Nephron (organoid): Measurements from ENCODE around the gene DOCK10.

Experiments used
- H3K27ac Mint-ChIP-seq, 3 experiments: 2 replicates each; pipeline ENCODE4 v1.8.0; 2020; ENCODE audit warnings: mixed read lengths in 3 of 3, mild to moderate bottlenecking in 2 of 3, moderate library complexity in 1 of 3
- H3K27me3 Mint-ChIP-seq: 2 replicates; pipeline ENCODE4 v1.8.0; 2021; ENCODE audit warnings: low read depth, mild to moderate bottlenecking, moderate library complexity, mixed read lengths
- H3K36me3 Mint-ChIP-seq: 2 replicates; pipeline ENCODE4 v1.8.0; 2020; ENCODE audit warnings: low read depth, mixed read lengths
- H3K4me1 Mint-ChIP-seq: 2 replicates; pipeline ENCODE4 v1.8.0; 2020; ENCODE audit warnings: mixed read lengths
- H3K4me3 Mint-ChIP-seq, 3 experiments: 2 replicates each; pipeline ENCODE4 v1.8.0; 2020; ENCODE audit warnings: mild to moderate bottlenecking in 3 of 3, mixed read lengths in 3 of 3, moderate library complexity in 2 of 3
- H3K9me3 Mint-ChIP-seq: 2 replicates; pipeline ENCODE4 v1.8.0; 2020; ENCODE audit warnings: mixed read lengths
- CTCF ChIP-seq, 3 experiments: fragments of 200-600 bp; sonication (generic); IDR thresholded peaks; one replicate each; pipeline ENCODE4 v1.5.0; 2021; ENCODE audit warnings: antibody characterized with exemption in 3 of 3; ENCODE audit not compliant: unreplicated experiment in 3 of 3

Gene DOCK10

GRCh38 chr2:224882291-224883171, 159.7 kb downstream of the DOCK10 start:
- H3K27ac Mint-ChIP-seq, result peak overlapping the region in 2 of 3 experiments; percentile 54 to 69
- H3K27me3 Mint-ChIP-seq, result no peaks in the 10 kb centered on the region
- H3K9me3 Mint-ChIP-seq, result no peaks in the 10 kb centered on the region
- H3K36me3 Mint-ChIP-seq, result no peaks in the 10 kb centered on the region
- TF ChIP-seq CTCF (IDR thresholded peaks at IDR 0.05; ENCODE audit: unreplicated experiment in 3 of 3), result no peak
- H3K4me1 Mint-ChIP-seq, result peaks cover 12% of the 10 kb centered on the region
- H3K4me3 Mint-ChIP-seq, result no peak overlapping the region

GRCh38 chr2:224881846-224882245, 160.4 kb downstream of the DOCK10 start:
- Mint-ChIP-seq H3K27ac (peak overlapping the region in 2 of 3 experiments; percentile 10 to 69), H3K27me3 (no peaks in the 10 kb centered on the region), H3K4me3 (no peak overlapping the region), H3K36me3 (no peaks in the 10 kb centered on the region), H3K4me1 (peaks cover 12% of the 10 kb centered on the region), H3K9me3 (no peaks in the 10 kb centered on the region)
- no peak for TF ChIP-seq CTCF (IDR thresholded peaks at IDR 0.05; ENCODE audit: unreplicated experiment in 3 of 3)

- Mint-ChIP-seq H3K27ac (peak overlapping the region in 1 of 3 experiments; percentile 0), H3K9me3 (no peaks in the 10 kb centered on the region), H3K36me3 (peaks cover 2% of the 10 kb centered on the region), H3K27me3 (no peaks in the 10 kb centered on the region), H3K4me1 (no peaks in the 10 kb centered on the region), H3K4me3 (no peak overlapping the region)
- no peak for TF ChIP-seq CTCF (IDR thresholded peaks at IDR 0.05; ENCODE audit: unreplicated experiment in 3 of 3)
These were observed 165.7 kb downstream of the DOCK10 start for GRCh38 chr2:224876522-224876921.

- Mint-ChIP-seq H3K36me3 (peaks cover 8% of the 10 kb centered on the region), H3K9me3 (no peaks in the 10 kb centered on the region), H3K4me3 (no peak overlapping the region), H3K4me1 (no peaks in the 10 kb centered on the region), H3K27ac (peak overlapping the region in 2 of 3 experiments; percentile 2 to 43), H3K27me3 (no peaks in the 10 kb centered on the region)
- no peak for TF ChIP-seq CTCF (IDR thresholded peaks at IDR 0.05; ENCODE audit: unreplicated experiment in 3 of 3)
These were observed 166.4 kb downstream of the DOCK10 start for GRCh38 chr2:224875841-224876240.

GRCh38 chr2:224875153-224875552, 167.1 kb downstream of the DOCK10 start:
- Mint-ChIP-seq H3K27me3 (no peaks in the 10 kb centered on the region), H3K9me3 (no peaks in the 10 kb centered on the region), H3K4me1 (no peaks in the 10 kb centered on the region), H3K4me3 (no peak overlapping the region), H3K27ac (no peak overlapping the region), H3K36me3 (peaks cover 8% of the 10 kb centered on the region)
- no peak for TF ChIP-seq CTCF (IDR thresholded peaks at IDR 0.05; ENCODE audit: unreplicated experiment in 3 of 3)

- H3K36me3 Mint-ChIP-seq, result peaks cover 8% of the 10 kb centered on the region
- no peak overlapping the region for H3K4me3 Mint-ChIP-seq
- no peaks in the 10 kb centered on the region for H3K9me3 Mint-ChIP-seq
- no peaks in the 10 kb centered on the region for H3K4me1 Mint-ChIP-seq
- no peaks in the 10 kb centered on the region for H3K27me3 Mint-ChIP-seq
- no peak for TF ChIP-seq CTCF (IDR thresholded peaks at IDR 0.05; ENCODE audit: unreplicated experiment in 3 of 3)
- no peak overlapping the region for H3K27ac Mint-ChIP-seq
These were observed 170.5 kb downstream of the DOCK10 start for GRCh38 chr2:224871813-224872212.
